GM12878 (cell line): ENCODE results near the gene CYREN. TPM values are rescaled to one million over a fixed set of nuclear protein-coding genes. Genes with fewer than 3 reads are reported as not detected.

Experiments
- ATAC-seq: fragments of 200-7000 bp; cut with Tn5 transposase; 3 replicates; pipeline ENCODE4 v1.9.1; 2020; ENCODE audit warnings: mild to moderate bottlenecking, moderate library complexity
- BruUV-seq: library from RNA; stranded (reverse); fragments of 400-500 nt; replicated peaks from 2 replicates; lab custom pipeline; 2021; lab: Mats Ljungman, UMichigan
- CTCF ChIA-PET: fragments of 300-600 bp; sonication (Branson Sonifier 250); formaldehyde crosslinking; extraction: SDS; loops from one replicate; lab custom pipeline; 2021; ENCODE audit warnings: inconsistent platforms; lab: Yijun Ruan, JAX
- POLR2A ChIA-PET: fragments of 350-600 bp; formaldehyde crosslinking; extraction: SDS; loops from one replicate; lab custom pipeline; 2021; ENCODE audit warnings: inconsistent platforms; lab: Charles Lee
- RAD21 ChIA-PET: fragments of 300-600 bp; sonication (Branson Sonifier 250); formaldehyde crosslinking; loops from one replicate; lab custom pipeline; 2023; ENCODE audit warnings: antibody characterized with exemption; ENCODE audit not compliant: unreplicated experiment; lab: Charles Lee
- SMC1A ChIA-PET: fragments of 300-600 bp; sonication (Branson Sonifier 250); formaldehyde crosslinking; loops from one replicate; lab custom pipeline; 2023; ENCODE audit not compliant: unreplicated experiment, uncharacterized antibody; lab: Charles Lee
- DNase-seq: peaks from one replicate; pipeline ENCODE4 v3.0.0-alpha.2; 2011; ENCODE audit warnings: low read depth, low spot score
- FAIRE-seq: peaks from 3 replicates; lab custom pipeline; 2011; peaks lifted over from hg19 to GRCh38; lab: Jason Lieb, UNC
- H2AFZ ChIP-seq: 2 replicates; pipeline ENCODE4 v1.6.0; 2011; ENCODE audit warnings: low read depth, low read length, control low read depth; ENCODE audit not compliant: control insufficient read depth
- H3K27ac ChIP-seq: 2 replicates; pipeline ENCODE4 v1.5.1; 2011; ENCODE audit warnings: control low read depth; ENCODE audit not compliant: control insufficient read depth, insufficient read depth
- H3K27me3 ChIP-seq, 2 experiments: replicated peaks in 1 of 2; 2 replicates each; pipeline versions ENCODE4 v1.6.0 to v1.6.1; 2011; ENCODE audit warnings: low read length in 1 of 2; ENCODE audit not compliant: control insufficient read depth in 2 of 2, insufficient read depth in 2 of 2
- H3K36me3 ChIP-seq, 2 experiments: 2 replicates each; pipeline ENCODE4 v1.5.1; 2011; ENCODE audit warnings: low read length in 1 of 2; ENCODE audit not compliant: control insufficient read depth in 2 of 2, insufficient read depth in 2 of 2
- H3K4me1 ChIP-seq: 2 replicates; pipeline ENCODE4 v1.6.1; 2011; ENCODE audit warnings: mild to moderate bottlenecking, low read length, moderate library complexity, mixed read lengths; ENCODE audit not compliant: control insufficient read depth, insufficient read depth
- H3K4me2 ChIP-seq: 2 replicates; pipeline ENCODE4 v1.6.0; 2011; ENCODE audit warnings: control low read depth; ENCODE audit not compliant: control insufficient read depth, insufficient read depth
- H3K4me3 ChIP-seq: fragments of 200-600 bp; sonication (generic); 2 replicates; pipeline ENCODE4 v1.5.1; 2016
- H3K79me2 ChIP-seq: 2 replicates; pipeline ENCODE4 v1.6.0; 2011; ENCODE audit warnings: low read length; ENCODE audit not compliant: control insufficient read depth, insufficient read depth
- H3K9ac ChIP-seq: 2 replicates; pipeline ENCODE4 v1.8.0; 2011; ENCODE audit warnings: low read length, control low read depth, mixed read lengths; ENCODE audit not compliant: control insufficient read depth, insufficient read depth
- H3K9me3 ChIP-seq: replicated peaks from 3 replicates; pipeline ENCODE4 v1.5.1; 2011; ENCODE audit warnings: mild to moderate bottlenecking, low read length; ENCODE audit not compliant: control insufficient read depth, insufficient read depth
- H4K20me1 ChIP-seq: 2 replicates; pipeline ENCODE4 v1.6.0; 2011; ENCODE audit not compliant: control insufficient read depth, insufficient read depth
- BHLHE40 ChIP-seq, 2 experiments: fragments of 450-650 bp in 1 of 2; IDR thresholded peaks; 2 replicates each; pipeline ENCODE4 v1.6.1; 2011 to 2017; ENCODE audit warnings: low read depth in 2 of 2, borderline replicate concordance in 1 of 2, improper control_type of control experiment in 1 of 2, low read length in 1 of 2, mild to moderate bottlenecking in 1 of 2
- IRF4 ChIP-seq: IDR thresholded peaks from 2 replicates; pipeline ENCODE4 v1.6.1; 2011; ENCODE audit warnings: low read depth, low read length
- KLF5 ChIP-seq: fragments of 450-650 bp; IDR thresholded peaks from 2 replicates; pipeline ENCODE4 v1.6.1; 2014; ENCODE audit warnings: mild to moderate bottlenecking; ENCODE audit not compliant: partially characterized antibody
- RB1 ChIP-seq: fragments of 450-650 bp; formaldehyde crosslinking; IDR thresholded peaks from 2 replicates; pipeline ENCODE4 v1.6.1; 2017; ENCODE audit warnings: mild to moderate bottlenecking, borderline replicate concordance
- RFX5 ChIP-seq: IDR thresholded peaks from 2 replicates; pipeline ENCODE4 v1.6.1; 2011; ENCODE audit warnings: low read depth, low read length, improper control_type of control experiment
- SMAD1 ChIP-seq: fragments of 450-650 bp; IDR thresholded peaks from 2 replicates; pipeline ENCODE4 v1.6.1; 2018; ENCODE audit warnings: mild to moderate bottlenecking, low read depth; ENCODE audit not compliant: partially characterized antibody
- SMARCA5 ChIP-seq: fragments of 450-650 bp; IDR thresholded peaks from 2 replicates; pipeline ENCODE4 v1.6.1; 2017; ENCODE audit warnings: mild to moderate bottlenecking
- TARDBP ChIP-seq: IDR thresholded peaks from 2 replicates; pipeline ENCODE4 v1.6.1; 2016; ENCODE audit warnings: borderline replicate concordance
- WRNIP1 ChIP-seq: IDR thresholded peaks from 2 replicates; pipeline ENCODE4 v1.6.1; 2011; ENCODE audit warnings: low read depth, low read length, improper control_type of control experiment, borderline replicate concordance
- ZNF207 ChIP-seq: fragments of 450-650 bp; IDR thresholded peaks from 2 replicates; pipeline ENCODE4 v1.6.1; 2014; ENCODE audit warnings: antibody characterized with exemption, mild to moderate bottlenecking, borderline replicate concordance
- ZNF274 ChIP-seq: IDR thresholded peaks from one replicate; pipeline ENCODE4 v1.8.0; 2011; ENCODE audit not compliant: insufficient read length, insufficient read depth
- WGBS: methylation state at CpG from one replicate; pipeline ENCODE4 v1.1.6; 2016; ENCODE audit warnings: low lambda C conversion rate; ENCODE audit not compliant: insufficient replicate concordance, insufficient coverage; ENCODE audit errors: missing lambda C conversion rate; 5-methylcytosine and 5-hydroxymethylcytosine counted together
- in situ Hi-C: fragments of 300-500 bp; cut with MboI; formaldehyde crosslinking; loops from 9 replicates; pipeline ENCODE4 v1.14.3; 2018; ENCODE audit warnings: mixed read lengths
- intact Hi-C: fragments of 100-400 bp; cut with micrococcal nuclease; formaldehyde crosslinking; loops from one replicate; pipeline ENCODE4 v1.14.2; 2022; ENCODE audit not compliant: unreplicated experiment
- polyA plus RNA-seq, 11 experiments: library from polyadenylated mRNA; depleted of rRNA in 4 of 11; unstranded in 6 of 11; stranded (reverse) in 5 of 11; fragments of >200 nt; fragmentation: Nextera tagmentation in 4 of 11; fragmentation: Illumina TruSeq in 1 of 11; extraction: Ambion mirVana in 4 of 11; extraction: Trizol in 1 of 11; gene quantifications; 1 replicate in 1 of 11; 2 replicates in 10 of 11; pipeline versions ENCODE4 v1.2.1 to v1.2.3, GENCODE V29; 2011 to 2016; ENCODE audit warnings: inconsistent platforms in 2 of 11, missing spikeins in 2 of 11, low read depth in 1 of 11
- total RNA-seq, 4 experiments: library from RNA; depleted of rRNA in 3 of 4; stranded (reverse); fragments of >200 nt in 3 of 4; fragmentation: Illumina TruSeq in 1 of 4; extraction: Trizol in 1 of 4; gene quantifications; 2 replicates each; pipeline versions ENCODE4 v1.2.1 to v1.2.3, GENCODE V29; 2013 to 2021

Gene CYREN
- total and polyA plus RNA-seq, 10 of the 15 experiments (the other 5 are each of a cell fraction or from before 2014, with no cell fraction given): 8.7 to 64.3 (median 55.7) TPM

DNA sequence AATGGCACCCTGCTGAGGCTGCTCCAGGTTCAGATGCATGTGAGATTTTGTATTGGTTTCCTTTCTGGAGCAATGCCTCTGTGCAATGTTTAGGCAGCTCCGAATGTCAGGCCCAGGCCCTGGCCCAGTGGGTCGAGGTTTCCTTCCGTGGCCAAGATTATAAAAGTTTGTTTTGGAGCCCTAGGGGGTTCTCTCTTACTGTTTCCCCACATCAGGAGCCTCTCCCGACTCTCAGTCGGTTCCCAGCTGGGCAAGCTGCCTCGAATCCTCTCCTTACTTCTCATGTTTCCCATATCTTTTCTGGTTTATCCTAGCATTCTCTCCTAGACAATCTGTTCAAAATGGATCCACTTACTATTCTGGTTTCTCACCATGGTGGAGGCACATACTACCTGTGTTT, 11.6 kb downstream of the CYREN start:
- in situ Hi-C loops: no loop called here
- H3K9ac ChIP-seq: no peak overlapping the region
- BruUV-seq: no TSS peak
- H3K4me2 ChIP-seq: peak overlapping the region; percentile 72; the same call in 1 of the 2 replicates
- RAD21 ChIA-PET: interaction anchor here (1.2 to 9.0 kb wide), 4 partner anchors 9 to 172 kb away, joined by 3 to 84 read pairs (median 10); partner anchors contain the start of genes CYREN and TMEM140
- intact Hi-C loops: no loop called here
- no peak overlapping the region for H2AFZ ChIP-seq
- H3K27ac ChIP-seq: peak overlapping the region; percentile 84; the same call in 1 of the 2 replicates
- H3K9me3 ChIP-seq: peaks cover 32% of the 10 kb centered on the region
- ATAC-seq (no peak), DNase-seq (no peak), FAIRE-seq (no peak)
- CTCF ChIA-PET: interaction anchor here (0.6 to 4.4 kb wide), 6 partner anchors 10 to 214 kb away, joined by 3 to 28 read pairs (median 4); partner anchors contain the start of genes AGBL3 and TMEM140
- SMC1A ChIA-PET: interaction anchor here (1.5 to 7.0 kb wide), 5 partner anchors 10 to 173 kb away, joined by 6 to 108 read pairs (median 23); partner anchors contain the start of genes AGBL3, CYREN and TMEM140
- WGBS: 100% methylated on average over 6 of the region's 6 CpGs
- POLR2A ChIA-PET: interaction anchor here (3.9 to 15.9 kb wide), 3 partner anchors 11 to 171 kb away, joined by 19 to 169 read pairs (median 31); partner anchors contain the start of genes AGBL3, CYREN and TMEM140
- no peaks in the 10 kb centered on the region for H4K20me1 ChIP-seq
- TF ChIP-seq TARDBP: no peak
- TF ChIP-seq WRNIP1: no peak
- no peak for TF ChIP-seq ZNF274
- TF ChIP-seq SMARCA5: no peak
- no peak for TF ChIP-seq IRF4
- no peak for TF ChIP-seq RB1
- TF ChIP-seq RFX5: no peak
- TF ChIP-seq ZNF207: no peak
- no peak for TF ChIP-seq BHLHE40 (IDR thresholded peaks at IDR 0.05; ENCODE audit: borderline replicate concordance in 1 of 2, low read depth in 2 of 2, low read length in 1 of 2)
- TF ChIP-seq KLF5: no peak
- TF ChIP-seq SMAD1: no peak
- H3K4me3 ChIP-seq: no peak overlapping the region
- peaks cover 32% of the 10 kb centered on the region for H3K4me1 ChIP-seq
- no peaks in the 10 kb centered on the region for H3K27me3 ChIP-seq
- peaks cover 9 to 12% of the 10 kb centered on the region in 2 experiments; a peak in 3 of 4 replicates for H3K36me3 ChIP-seq
- H3K79me2 ChIP-seq: peaks cover 37% of the 10 kb centered on the region
